Measurements from ENCODE around the gene RSRP1.

RSRP1 gene

DNA sequence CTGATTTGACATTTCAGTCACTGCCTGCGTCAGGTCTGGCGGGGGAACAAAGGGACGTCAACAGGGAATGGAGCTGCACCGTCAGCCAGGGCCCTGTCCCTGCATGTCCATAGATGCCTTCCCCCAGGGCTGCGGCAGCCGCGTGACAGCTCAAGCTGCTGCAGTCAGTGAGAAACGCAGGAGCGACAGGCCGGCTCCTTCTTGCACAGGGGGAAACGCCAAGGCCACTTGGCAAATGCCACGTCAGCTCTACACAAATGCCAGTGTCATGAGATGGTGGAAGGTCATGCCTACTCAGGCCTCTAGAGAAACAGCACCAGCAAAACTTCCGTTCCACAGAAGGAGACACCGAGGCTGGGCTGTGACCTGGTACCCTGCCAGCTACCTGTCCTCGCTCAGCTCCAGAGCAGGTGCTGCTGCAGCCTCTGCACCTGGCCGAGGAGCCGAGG is 52.7 kb downstream of the RSRP1 start:
- TF ChIP-seq GATA3 (IDR thresholded peaks at IDR 0.05; ENCODE audit: low read depth, low read length), result no peak
- TF ChIP-seq GATA2 (IDR thresholded peaks at IDR 0.05; ENCODE audit: low read depth, low read length), result no peak

- TF ChIP-seq GATA3 (IDR thresholded peaks at IDR 0.05; ENCODE audit: low read depth, low read length), result no peak
Measured at GRCh38 chr1:25194054-25194453, 53.2 kb downstream of the RSRP1 start.

DNA sequence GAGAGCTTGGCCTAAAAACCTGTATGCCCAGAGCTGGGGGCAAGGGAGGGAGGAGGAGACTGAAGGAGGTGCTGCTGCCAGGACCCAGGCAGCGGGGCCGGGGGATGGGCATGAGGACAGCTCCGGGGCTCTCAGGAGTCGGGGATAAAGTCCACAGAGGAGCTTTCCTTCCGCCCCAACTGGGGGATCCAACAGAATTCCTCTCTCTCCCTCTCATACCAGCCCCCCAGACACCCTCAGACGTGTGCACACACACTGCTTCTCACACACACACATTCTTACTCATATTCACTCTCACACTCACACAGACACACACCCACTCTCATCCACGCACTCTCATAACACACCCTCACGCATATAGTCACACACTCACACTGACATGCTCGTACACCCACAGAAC is 54.0 kb downstream of the RSRP1 start:
- TF ChIP-seq GATA2 (IDR thresholded peaks at IDR 0.05; ENCODE audit: low read depth, low read length), result no peak
- TF ChIP-seq GATA3 (IDR thresholded peaks at IDR 0.05; ENCODE audit: low read depth, low read length), result no peak
